IMR-90 (cell line): Measurements from ENCODE around the gene PPP2R1B.

Source experiments
- POLR2A ChIP-seq: IDR thresholded peaks from 2 replicates; pipeline ENCODE4 v1.6.1; 2012; ENCODE audit warnings: mild to moderate bottlenecking, low read depth, low read length
- RAD21 ChIP-seq: IDR thresholded peaks from 2 replicates; pipeline ENCODE4 v1.6.1; 2012; ENCODE audit warnings: low read length, improper control_type of control experiment
- TF ChIP-seq, protein P1 (sequence below): conservative IDR thresholded peaks from 2 replicates; pipeline ENCODE4 v1.5.1; 2012; ENCODE audit warnings: mild to moderate bottlenecking, low read depth, low read length, improper control_type of control experiment

DNA sequence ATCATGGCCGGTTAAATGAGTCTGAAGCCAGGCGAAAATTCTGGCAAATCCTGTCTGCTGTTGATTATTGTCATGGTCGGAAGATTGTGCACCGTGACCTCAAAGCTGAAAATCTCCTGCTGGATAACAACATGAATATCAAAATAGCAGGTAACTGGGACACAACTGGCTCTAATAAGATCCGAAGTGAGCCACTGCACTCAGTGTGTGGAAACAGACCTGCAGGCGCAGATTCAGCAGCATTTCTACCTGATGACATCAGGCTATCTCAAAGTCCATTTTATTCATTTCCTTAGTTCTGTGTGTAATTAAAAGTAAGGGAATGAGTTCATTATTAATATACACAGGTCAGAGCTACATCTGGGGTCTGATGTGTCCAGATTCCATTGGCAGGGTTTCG is 78.2 kb downstream of the PPP2R1B start:
- TF ChIP-seq, protein P1, sequence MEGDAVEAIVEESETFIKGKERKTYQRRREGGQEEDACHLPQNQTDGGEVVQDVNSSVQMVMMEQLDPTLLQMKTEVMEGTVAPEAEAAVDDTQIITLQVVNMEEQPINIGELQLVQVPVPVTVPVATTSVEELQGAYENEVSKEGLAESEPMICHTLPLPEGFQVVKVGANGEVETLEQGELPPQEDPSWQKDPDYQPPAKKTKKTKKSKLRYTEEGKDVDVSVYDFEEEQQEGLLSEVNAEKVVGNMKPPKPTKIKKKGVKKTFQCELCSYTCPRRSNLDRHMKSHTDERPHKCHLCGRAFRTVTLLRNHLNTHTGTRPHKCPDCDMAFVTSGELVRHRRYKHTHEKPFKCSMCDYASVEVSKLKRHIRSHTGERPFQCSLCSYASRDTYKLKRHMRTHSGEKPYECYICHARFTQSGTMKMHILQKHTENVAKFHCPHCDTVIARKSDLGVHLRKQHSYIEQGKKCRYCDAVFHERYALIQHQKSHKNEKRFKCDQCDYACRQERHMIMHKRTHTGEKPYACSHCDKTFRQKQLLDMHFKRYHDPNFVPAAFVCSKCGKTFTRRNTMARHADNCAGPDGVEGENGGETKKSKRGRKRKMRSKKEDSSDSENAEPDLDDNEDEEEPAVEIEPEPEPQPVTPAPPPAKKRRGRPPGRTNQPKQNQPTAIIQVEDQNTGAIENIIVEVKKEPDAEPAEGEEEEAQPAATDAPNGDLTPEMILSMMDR = no peak
- TF ChIP-seq POLR2A (no peak), RAD21 (no peak)
